Neutrophil (primary cell): ENCODE data around the gene PHYHD1.

ENCODE experiments used
- H3K27ac ChIP-seq: fragments of 200-600 bp; sonication (generic); 2 replicates; pipeline ENCODE4 v1.5.1; 2016; ENCODE audit warnings: mild to moderate bottlenecking, moderate library complexity
- H3K27me3 ChIP-seq: fragments of 200-600 bp; sonication (generic); 2 replicates; pipeline ENCODE4 v1.6.0; 2016; ENCODE audit warnings: mild to moderate bottlenecking
- H3K36me3 ChIP-seq: fragments of 200-600 bp; sonication (generic); 2 replicates; pipeline ENCODE4 v1.5.1; 2017
- H3K4me1 ChIP-seq, 2 experiments: fragments of 200-600 bp in 1 of 2; sonication (generic) in 1 of 2; 1 replicate in 1 of 2; 2 replicates in 1 of 2; pipeline versions ENCODE4 v1.5.1 to v1.6.1; 2013 to 2016; ENCODE audit warnings: low read depth in 1 of 2, low read length in 1 of 2, mild to moderate bottlenecking in 1 of 2, moderate library complexity in 1 of 2; ENCODE audit not compliant: control insufficient read depth in 1 of 2, insufficient read depth in 1 of 2
- H3K4me3 ChIP-seq, 2 experiments: fragments of 200-600 bp in 1 of 2; sonication (generic) in 1 of 2; 1 replicate in 1 of 2; 2 replicates in 1 of 2; pipeline ENCODE4 v1.5.1; 2013 to 2016; ENCODE audit warnings: low read depth in 1 of 2, low read length in 1 of 2, mild to moderate bottlenecking in 1 of 2, moderate library complexity in 1 of 2
- H3K9me3 ChIP-seq: fragments of 200-600 bp; sonication (generic); 2 replicates; pipeline ENCODE4 v1.5.1; 2016
- CTCF ChIP-seq: fragments of 200-600 bp; sonication (generic); IDR thresholded peaks from 2 replicates; pipeline ENCODE4 v1.5.1; 2016; ENCODE audit warnings: antibody characterized with exemption

The PHYHD1 gene

DNA sequence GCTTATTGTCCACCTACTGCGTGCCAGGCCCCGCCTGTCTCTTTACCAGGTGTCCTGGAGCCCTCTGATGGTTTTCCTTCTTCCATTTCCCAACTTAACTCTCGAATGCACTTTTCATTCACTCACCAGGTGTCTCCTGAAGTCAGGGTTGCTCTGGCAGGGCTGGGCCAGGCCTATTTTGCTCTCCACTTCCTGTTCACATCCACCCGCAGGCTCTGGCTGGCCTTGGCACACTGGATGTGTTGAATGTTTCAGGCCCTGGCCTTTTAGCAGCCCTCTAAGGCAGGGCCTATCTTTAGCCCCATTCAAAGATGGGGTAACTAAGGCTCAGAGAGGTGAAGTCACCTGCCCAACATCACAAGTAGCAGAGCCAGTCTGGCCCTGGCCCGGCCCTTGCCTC, 22.4 kb upstream of the PHYHD1 start:
- H3K36me3 ChIP-seq, result peaks cover 22% of the 10 kb centered on the region
- H3K4me3 ChIP-seq, result no peak overlapping the region
- H3K4me1 ChIP-seq, result peaks cover 13 to 15% of the 10 kb centered on the region in 2 experiments
- TF ChIP-seq CTCF, result no peak
- no peaks in the 10 kb centered on the region for H3K27me3 ChIP-seq
- H3K27ac ChIP-seq, result no peak overlapping the region
- no peaks in the 10 kb centered on the region for H3K9me3 ChIP-seq

DNA sequence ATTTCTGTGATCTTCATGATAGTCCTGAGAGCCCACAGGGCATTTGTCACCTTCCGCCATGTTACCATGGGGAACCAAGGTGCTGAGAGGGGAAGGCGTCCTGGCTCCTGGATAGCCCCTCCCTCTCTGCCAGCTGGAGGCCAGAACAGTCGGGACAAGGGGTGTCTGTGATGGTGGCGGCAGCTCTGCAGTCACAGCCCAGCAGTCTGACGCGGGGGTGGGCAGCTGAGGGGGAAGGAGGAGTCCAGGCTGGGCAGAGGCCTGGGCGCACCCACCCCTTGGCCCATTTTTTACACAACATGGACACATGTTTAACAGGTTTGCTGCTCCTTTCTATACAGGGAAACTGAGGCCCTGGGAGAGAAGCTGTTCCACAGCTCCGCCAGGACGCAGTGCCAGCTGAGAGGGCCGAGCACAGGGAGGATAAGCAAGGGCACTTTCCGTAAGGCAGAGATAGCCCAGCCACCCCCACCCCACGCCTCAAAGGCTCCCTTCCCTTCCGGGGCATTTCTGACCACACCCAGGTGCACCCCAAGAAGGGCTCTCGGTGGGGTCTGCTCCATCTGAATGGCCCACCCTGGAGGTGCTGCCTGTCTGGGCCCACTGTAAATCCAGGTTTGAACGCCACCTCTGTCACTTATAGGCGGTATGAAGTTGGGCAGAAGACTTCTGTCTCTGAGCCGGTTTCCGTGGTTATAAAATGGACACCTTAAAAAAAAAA, 21.8 kb upstream of the PHYHD1 start:
- Histone ChIP-seq H3K27ac (no peak overlapping the region), H3K4me1 (peaks cover 13 to 15% of the 10 kb centered on the region in 2 experiments)

GRCh38 chr9:128899566-128900322, 21.0 kb upstream of the PHYHD1 start:
- Histone ChIP-seq H3K4me3 (no peak overlapping the region), H3K9me3 (no peaks in the 10 kb centered on the region), H3K4me1 (peaks cover 13 to 15% of the 10 kb centered on the region in 2 experiments), H3K27me3 (no peaks in the 10 kb centered on the region), H3K36me3 (peaks cover 17% of the 10 kb centered on the region), H3K27ac (no peak overlapping the region)
- TF ChIP-seq CTCF, result no peak

More for the DNA sequence above, 21.8 kb upstream of the PHYHD1 start:
- no peaks in the 10 kb centered on the region for H3K9me3 ChIP-seq
- no peak for TF ChIP-seq CTCF
- H3K4me3 ChIP-seq, result no peak overlapping the region
- no peaks in the 10 kb centered on the region for H3K27me3 ChIP-seq
- H3K36me3 ChIP-seq, result peaks cover 17% of the 10 kb centered on the region

GRCh38 chr9:128901379-128901778, 19.4 kb upstream of the PHYHD1 start:
- Histone ChIP-seq H3K4me3 (no peak overlapping the region), H3K27ac (no peak overlapping the region), H3K27me3 (no peaks in the 10 kb centered on the region), H3K4me1 (peaks cover 13 to 15% of the 10 kb centered on the region in 2 experiments), H3K9me3 (no peaks in the 10 kb centered on the region), H3K36me3 (peaks cover 9% of the 10 kb centered on the region)
- no peak for TF ChIP-seq CTCF

GRCh38 chr9:128901822-128902221, 19.0 kb upstream of the PHYHD1 start:
- Histone ChIP-seq H3K27me3 (no peaks in the 10 kb centered on the region), H3K4me3 (no peak overlapping the region), H3K36me3 (peaks cover 9% of the 10 kb centered on the region), H3K4me1 (peaks cover 13 to 15% of the 10 kb centered on the region in 2 experiments), H3K27ac (no peak overlapping the region), H3K9me3 (no peaks in the 10 kb centered on the region)
- no peak for TF ChIP-seq CTCF
